SK-N-SH treated with all-trans-retinoic acid at 6 μM for 48 hours (cell line): ENCODE results near the gene FXYD2.

ENCODE experiments used
- ATAC-seq: fragments of 200-7000 bp; cut with Tn5 transposase; 3 replicates; pipeline ENCODE4 v1.9.1; 2020; ENCODE audit warnings: mild to moderate bottlenecking, moderate library complexity
- ARNTL ChIP-seq: fragments of 450-650 bp; formaldehyde crosslinking; IDR thresholded peaks from 2 replicates; pipeline ENCODE4 v1.5.0; 2020; ENCODE audit warnings: low read depth, mild to moderate bottlenecking, moderate library complexity, borderline replicate concordance
- CREB5 ChIP-seq: fragments of 250-450 bp; sonication (Bioruptor Pico); IDR thresholded peaks from 2 replicates; pipeline ENCODE4 v1.5.1; 2020; ENCODE audit warnings: low read depth, mild to moderate bottlenecking, moderate library complexity
- CSRNP3 ChIP-seq: fragments of 250-450 bp; sonication (Bioruptor Pico); IDR thresholded peaks from 2 replicates; pipeline ENCODE4 v1.5.1; 2021; ENCODE audit warnings: mild to moderate bottlenecking, moderate library complexity
- ESRRG ChIP-seq: fragments of 250-450 bp; sonication (Bioruptor Pico); IDR thresholded peaks from 2 replicates; pipeline ENCODE4 v1.6.1; 2021; ENCODE audit warnings: mild to moderate bottlenecking
- GLIS3 ChIP-seq: fragments of 250-450 bp; sonication (Bioruptor Pico); IDR thresholded peaks from 2 replicates; pipeline ENCODE4 v1.5.0; 2020; ENCODE audit warnings: mild to moderate bottlenecking, moderate library complexity
- ISL1 ChIP-seq: fragments of 250-450 bp; sonication (Bioruptor Pico); IDR thresholded peaks from 2 replicates; pipeline ENCODE4 v2.1.2; 2022; ENCODE audit warnings: mild to moderate bottlenecking, moderate library complexity
- OSR1 ChIP-seq: fragments of 250-450 bp; sonication (Bioruptor Pico); IDR thresholded peaks from 2 replicates; pipeline ENCODE4 v1.8.0; 2022; ENCODE audit warnings: moderate library complexity, mild to moderate bottlenecking, inconsistent platforms
- PATZ1 ChIP-seq: fragments of 250-450 bp; sonication (Bioruptor Pico); IDR thresholded peaks from 2 replicates; pipeline ENCODE4 v1.8.0; 2020; ENCODE audit warnings: mild to moderate bottlenecking, moderate library complexity, borderline replicate concordance
- RARB ChIP-seq: fragments of 250-450 bp; sonication (Bioruptor Pico); IDR thresholded peaks from 2 replicates; pipeline ENCODE4 v1.8.0; 2021; ENCODE audit warnings: mild to moderate bottlenecking, moderate library complexity
- SNAI2 ChIP-seq: fragments of 250-450 bp; sonication (Bioruptor Pico); IDR thresholded peaks from 2 replicates; pipeline ENCODE4 v1.5.0; 2020; ENCODE audit warnings: mild to moderate bottlenecking, moderate library complexity
- TCF4 ChIP-seq: fragments of 250-450 bp; sonication (Bioruptor Pico); IDR thresholded peaks from 2 replicates; pipeline ENCODE4 v1.8.0; 2021; ENCODE audit warnings: mild to moderate bottlenecking, moderate library complexity, borderline replicate concordance
- TOX ChIP-seq: fragments of 250-450 bp; sonication (Bioruptor Pico); IDR thresholded peaks from 2 replicates; pipeline ENCODE4 v1.8.0; 2021; ENCODE audit warnings: mild to moderate bottlenecking, moderate library complexity, borderline replicate concordance
- TSHZ2 ChIP-seq: fragments of 250-450 bp; sonication (Bioruptor Pico); IDR thresholded peaks from 2 replicates; pipeline ENCODE4 v1.5.0; 2020; ENCODE audit warnings: mild to moderate bottlenecking, moderate library complexity
- ZC3H10 ChIP-seq: fragments of 250-450 bp; sonication (Bioruptor Pico); IDR thresholded peaks from 2 replicates; pipeline ENCODE4 v1.5.1; 2021; ENCODE audit warnings: mild to moderate bottlenecking, moderate library complexity
- ZFP30 ChIP-seq: fragments of 450-650 bp; formaldehyde crosslinking; IDR thresholded peaks from 2 replicates; pipeline ENCODE4 v1.5.0; 2022; ENCODE audit warnings: mild to moderate bottlenecking, moderate library complexity
- ZNF565 ChIP-seq: fragments of 450-650 bp; formaldehyde crosslinking; conservative IDR thresholded peaks from 2 replicates; pipeline ENCODE4 v1.5.0; 2020; ENCODE audit warnings: low read depth, mild to moderate bottlenecking, moderate library complexity
- ZNF70 ChIP-seq: fragments of 450-650 bp; formaldehyde crosslinking; IDR thresholded peaks from 2 replicates; pipeline ENCODE4 v1.5.0; 2020; ENCODE audit warnings: mild to moderate bottlenecking, moderate library complexity
- ZNF8 ChIP-seq: fragments of 450-650 bp; formaldehyde crosslinking; IDR thresholded peaks from 2 replicates; pipeline ENCODE4 v1.5.0; 2020; ENCODE audit warnings: mild to moderate bottlenecking, moderate library complexity

Gene FXYD2

GRCh38 chr11:117794772-117795629, 29.5 kb downstream of the FXYD2 start:
- TF ChIP-seq GLIS3 (CRISPR knock-in tag) (no peak), PATZ1 (no peak), ZC3H10 (CRISPR knock-in tag) (no peak), ZNF70 (CRISPR knock-in tag) (no peak), ESRRG (CRISPR knock-in tag) (no peak), TSHZ2 (CRISPR knock-in tag) (no peak), ZFP30 (no peak), ZNF8 (CRISPR knock-in tag) (no peak), ARNTL (CRISPR knock-in tag) (no peak), ISL1 (CRISPR knock-in tag) (no peak), SNAI2 (CRISPR knock-in tag) (no peak), RARB (CRISPR knock-in tag) (no peak), CSRNP3 (CRISPR knock-in tag) (no peak), ZNF565 (CRISPR knock-in tag) (no peak), OSR1 (CRISPR knock-in tag) (no peak), TCF4 (CRISPR knock-in tag) (no peak)
- ATAC-seq = no peak

- no peak for ATAC-seq
- no peak for TF ChIP-seq OSR1 (CRISPR knock-in tag)
- no peak for TF ChIP-seq ZFP30
- no peak for TF ChIP-seq PATZ1
- no peak for TF ChIP-seq CREB5 (CRISPR knock-in tag)
- no peak for TF ChIP-seq ZC3H10 (CRISPR knock-in tag)
- no peak for TF ChIP-seq ARNTL (CRISPR knock-in tag)
- no peak for TF ChIP-seq CSRNP3 (CRISPR knock-in tag)
- TF ChIP-seq TOX (CRISPR knock-in tag) = no peak
- no peak for TF ChIP-seq ZNF8 (CRISPR knock-in tag)
- no peak for TF ChIP-seq ISL1 (CRISPR knock-in tag)
Measured at GRCh38 chr11:117794135-117794534, 30.4 kb downstream of the FXYD2 start.
